ENCODE measurements around the gene SLC35E2B. TPM values are rescaled to one million over a fixed set of nuclear protein-coding genes. Genes with fewer than 3 reads are reported as not detected.
"Not testable (repeated sequence)": the region's sequence is repeated elsewhere in the genome, so short reads cannot be mapped to it uniquely, and the experiment has no call there.

Gene SLC35E2B
- total and polyA plus RNA-seq, 4 donors = 11.1 to 19.3 (median 12.6) TPM

DNA sequence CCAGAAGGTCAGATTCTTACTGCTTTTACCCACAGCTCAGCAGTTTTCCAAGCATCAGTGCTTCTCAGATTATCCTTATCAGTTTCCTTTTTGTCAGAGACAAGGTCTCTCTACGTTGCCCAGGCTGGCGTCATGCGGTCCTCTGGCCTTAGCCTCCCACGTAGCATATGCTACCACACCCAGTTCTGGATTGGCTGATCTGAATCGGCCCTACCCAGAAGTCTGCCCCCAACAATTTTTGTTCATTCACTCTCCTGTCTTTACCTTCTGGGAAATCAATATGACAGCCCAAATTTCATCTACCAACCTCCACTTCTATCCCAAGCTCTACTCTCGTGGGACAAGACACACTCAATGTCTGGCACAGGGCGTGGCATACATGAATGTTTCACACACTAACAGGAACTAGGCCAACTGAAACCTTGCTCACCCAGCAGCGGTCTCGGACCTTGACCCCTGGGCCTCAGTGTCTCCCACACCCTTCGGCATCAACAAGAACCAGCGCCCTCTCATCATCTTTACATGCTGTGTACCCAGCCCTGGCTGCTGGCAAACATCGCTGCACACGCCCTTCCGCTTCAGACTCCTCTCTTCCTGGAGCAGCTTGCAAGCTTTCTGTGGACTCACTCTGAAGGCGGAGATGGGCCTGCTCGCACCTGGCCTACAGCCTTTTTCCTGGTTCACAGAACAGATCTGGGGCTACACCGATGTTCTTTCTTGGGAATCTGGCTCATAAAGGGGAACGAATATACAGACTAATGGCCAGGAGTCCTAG, 22.7 kb upstream of the SLC35E2B start:
- H3K4me3 ChIP-seq (ENCODE audit: low read depth in 1 of 3, low read length in 3 of 3); H3K27me3 ChIP-seq (ENCODE audit: control insufficient read depth in 4 of 4, insufficient read depth in 4 of 4, low read length in 3 of 4); H3K9ac ChIP-seq (ENCODE audit: low read depth in 1 of 2, low read length in 2 of 2); H3K9me3 ChIP-seq (ENCODE audit: control insufficient read depth in 4 of 4, low read length in 3 of 4); H3K27ac ChIP-seq (ENCODE audit: low read depth in 1 of 2, low read length in 2 of 2); DNase-seq (ENCODE audit: low spot score); H3K4me1 ChIP-seq (ENCODE audit: control insufficient read depth in 4 of 4, insufficient read depth in 4 of 4, low read length in 3 of 4): not testable (repeated sequence)
- WGBS = 87% methylated on average over 15 of the region's 18 CpGs
- peaks cover 2 to 29% (median 17%) of the 10 kb centered on the region in 4 donors for H3K36me3 ChIP-seq (ENCODE audit: control insufficient read depth in 4 of 4, insufficient read depth in 3 of 4, low read depth in 1 of 4, low read length in 3 of 4)

DNA sequence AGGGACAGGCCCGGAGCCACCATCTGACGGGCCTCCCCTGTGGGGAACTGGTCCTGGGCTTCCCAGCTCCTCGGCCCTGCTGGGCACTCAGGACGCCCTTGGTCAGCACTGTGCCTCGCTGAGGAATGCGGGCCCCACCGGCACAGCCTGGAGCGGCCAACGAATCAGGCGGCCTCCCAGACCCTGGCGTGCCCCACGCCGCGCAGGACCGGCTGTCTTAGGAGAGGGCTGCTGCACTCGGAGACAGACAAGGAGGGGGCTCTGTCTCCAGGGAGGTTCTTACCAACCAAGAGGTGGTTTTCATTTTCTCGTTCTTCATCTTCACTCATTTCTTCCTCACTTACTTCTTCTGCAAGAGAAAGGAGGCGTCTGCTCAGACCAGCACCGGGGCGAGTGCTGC, 15.3 kb upstream of the SLC35E2B start:
- not testable (repeated sequence) for H3K4me1 ChIP-seq (ENCODE audit: control insufficient read depth in 4 of 4, insufficient read depth in 4 of 4, low read length in 3 of 4); H3K4me3 ChIP-seq (ENCODE audit: low read depth in 1 of 3, low read length in 3 of 3); H3K9ac ChIP-seq (ENCODE audit: low read depth in 1 of 2, low read length in 2 of 2); H3K27ac ChIP-seq (ENCODE audit: low read depth in 1 of 2, low read length in 2 of 2); DNase-seq (ENCODE audit: low spot score); H3K27me3 ChIP-seq (ENCODE audit: control insufficient read depth in 4 of 4, insufficient read depth in 4 of 4, low read length in 3 of 4); H3K9me3 ChIP-seq (ENCODE audit: control insufficient read depth in 4 of 4, low read length in 3 of 4); H3K36me3 ChIP-seq (ENCODE audit: control insufficient read depth in 4 of 4, insufficient read depth in 3 of 4, low read depth in 1 of 4, low read length in 3 of 4)
- WGBS = 97% methylated on average over 14 of the region's 20 CpGs

DNA sequence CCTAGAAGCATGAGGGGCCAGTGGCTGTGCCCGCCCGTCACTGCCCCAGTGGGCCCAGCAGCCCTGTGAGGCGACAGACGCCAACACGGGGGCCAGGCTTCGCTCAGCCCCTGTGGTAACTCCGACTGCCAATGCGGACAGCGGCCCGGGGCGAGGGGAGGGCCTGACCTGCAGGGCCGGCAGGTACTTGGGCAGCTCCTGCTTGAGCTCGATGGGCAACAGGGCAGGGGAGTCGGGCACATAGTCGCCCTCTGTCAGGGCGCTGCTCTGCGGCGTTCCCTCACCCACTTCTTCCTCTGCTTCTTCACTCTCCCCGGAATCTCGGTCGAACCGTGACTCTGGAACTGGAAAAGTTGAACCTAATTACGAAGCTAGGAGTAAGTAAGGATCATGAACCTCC, 14.6 kb upstream of the SLC35E2B start:
- H3K9ac ChIP-seq (ENCODE audit: low read depth in 1 of 2, low read length in 2 of 2); DNase-seq (ENCODE audit: low spot score); H3K4me3 ChIP-seq (ENCODE audit: low read depth in 1 of 3, low read length in 3 of 3); H3K27me3 ChIP-seq (ENCODE audit: control insufficient read depth in 4 of 4, insufficient read depth in 4 of 4, low read length in 3 of 4); H3K4me1 ChIP-seq (ENCODE audit: control insufficient read depth in 4 of 4, insufficient read depth in 4 of 4, low read length in 3 of 4); H3K9me3 ChIP-seq (ENCODE audit: control insufficient read depth in 4 of 4, low read length in 3 of 4); H3K27ac ChIP-seq (ENCODE audit: low read depth in 1 of 2, low read length in 2 of 2); H3K36me3 ChIP-seq (ENCODE audit: control insufficient read depth in 4 of 4, insufficient read depth in 3 of 4, low read depth in 1 of 4, low read length in 3 of 4): not testable (repeated sequence)
- WGBS = 97% methylated on average over 11 of the region's 23 CpGs

DNA sequence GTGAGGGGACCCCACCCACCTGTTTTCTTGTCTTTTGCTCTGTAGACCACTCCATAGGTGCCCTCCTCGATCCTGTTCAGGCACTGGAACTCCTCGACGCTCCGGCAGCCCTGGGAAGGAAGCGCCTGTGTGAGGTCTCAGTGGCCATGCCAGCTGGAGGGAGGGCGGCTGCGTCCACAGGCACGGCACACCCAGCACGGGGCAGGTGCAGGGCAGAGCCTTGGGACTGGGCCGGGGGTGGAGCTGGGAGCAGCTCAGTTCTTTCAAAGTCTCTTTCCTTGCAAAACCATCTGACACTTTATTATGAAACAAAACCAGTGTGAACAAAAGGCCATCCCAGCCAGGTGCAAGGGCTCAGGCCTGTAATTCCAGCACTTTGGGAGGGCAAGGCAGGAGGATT, 13.0 kb upstream of the SLC35E2B start:
- not testable (repeated sequence) for H3K36me3 ChIP-seq (ENCODE audit: control insufficient read depth in 4 of 4, insufficient read depth in 3 of 4, low read depth in 1 of 4, low read length in 3 of 4); H3K9me3 ChIP-seq (ENCODE audit: control insufficient read depth in 4 of 4, low read length in 3 of 4); DNase-seq (ENCODE audit: low spot score); H3K4me1 ChIP-seq (ENCODE audit: control insufficient read depth in 4 of 4, insufficient read depth in 4 of 4, low read length in 3 of 4); H3K4me3 ChIP-seq (ENCODE audit: low read depth in 1 of 3, low read length in 3 of 3); H3K9ac ChIP-seq (ENCODE audit: low read depth in 1 of 2, low read length in 2 of 2); H3K27ac ChIP-seq (ENCODE audit: low read depth in 1 of 2, low read length in 2 of 2); H3K27me3 ChIP-seq (ENCODE audit: control insufficient read depth in 4 of 4, insufficient read depth in 4 of 4, low read length in 3 of 4)
- WGBS = no CpG with 5 or more reads among the region's 10 CpGs

DNA sequence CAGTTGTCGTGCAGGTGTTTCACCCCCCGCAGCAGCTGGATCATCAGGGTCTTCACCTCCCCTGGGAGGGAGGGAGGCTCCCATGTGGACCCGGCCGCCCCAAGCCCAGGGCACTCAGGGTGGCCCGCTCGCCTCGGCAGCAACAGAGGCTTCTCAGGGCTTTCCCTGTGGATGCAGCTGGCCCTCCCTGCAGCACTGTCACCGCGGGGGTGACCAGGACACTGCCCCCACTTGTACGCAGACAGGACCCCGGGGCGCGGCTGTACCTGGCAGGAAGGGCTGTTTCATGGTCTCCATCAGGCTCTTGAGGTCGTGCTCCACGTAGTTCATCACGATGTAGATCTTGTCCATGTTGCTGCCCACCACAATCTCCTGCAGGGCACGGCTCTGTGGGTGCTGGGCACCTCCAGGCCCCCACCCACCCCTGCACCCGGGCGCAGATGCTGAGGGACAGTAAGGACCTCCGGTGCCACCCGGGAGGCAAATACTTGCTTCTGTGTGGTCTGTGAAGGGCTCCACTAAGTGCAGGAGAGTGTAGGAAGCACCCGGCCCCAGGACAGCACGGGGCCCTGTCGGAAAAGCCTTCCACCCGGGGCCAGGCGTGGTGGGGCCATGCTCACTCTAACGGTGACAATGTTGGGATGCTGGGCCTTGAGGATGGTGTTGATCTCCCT, 11.8 kb upstream of the SLC35E2B start:
- H3K27ac ChIP-seq (ENCODE audit: low read depth in 1 of 2, low read length in 2 of 2); H3K4me1 ChIP-seq (ENCODE audit: control insufficient read depth in 4 of 4, insufficient read depth in 4 of 4, low read length in 3 of 4); H3K9ac ChIP-seq (ENCODE audit: low read depth in 1 of 2, low read length in 2 of 2); H3K4me3 ChIP-seq (ENCODE audit: low read depth in 1 of 3, low read length in 3 of 3); H3K36me3 ChIP-seq (ENCODE audit: control insufficient read depth in 4 of 4, insufficient read depth in 3 of 4, low read depth in 1 of 4, low read length in 3 of 4); H3K27me3 ChIP-seq (ENCODE audit: control insufficient read depth in 4 of 4, insufficient read depth in 4 of 4, low read length in 3 of 4); DNase-seq (ENCODE audit: low spot score); H3K9me3 ChIP-seq (ENCODE audit: control insufficient read depth in 4 of 4, low read length in 3 of 4): not testable (repeated sequence)
- WGBS = 93% methylated on average over 26 of the region's 27 CpGs

DNA sequence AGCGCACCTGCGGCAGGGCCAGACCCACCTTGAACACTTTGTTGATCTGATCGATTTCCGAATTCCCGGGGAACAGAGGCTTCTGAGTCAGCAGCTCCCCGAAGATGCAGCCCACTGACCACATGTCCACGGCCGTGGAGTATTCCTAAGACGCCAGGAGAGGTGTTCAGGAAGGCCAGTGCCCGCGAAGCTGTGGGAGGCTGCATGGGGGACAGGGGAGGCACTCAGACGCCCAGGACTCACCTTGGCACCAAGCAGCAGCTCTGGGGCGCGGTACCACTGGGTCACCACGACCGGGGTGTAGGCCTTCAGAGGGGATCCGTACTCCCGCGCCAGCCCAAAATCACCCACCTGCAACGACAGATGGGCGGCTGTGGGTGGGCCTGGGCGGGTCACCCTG, 11.2 kb upstream of the SLC35E2B start:
- Histone ChIP-seq H3K9me3 (ENCODE audit: control insufficient read depth in 4 of 4, low read length in 3 of 4) (no peaks in the 10 kb centered on the region), H3K4me3 (ENCODE audit: low read depth in 1 of 3, low read length in 3 of 3) (no peak overlapping the region), H3K27me3 (ENCODE audit: control insufficient read depth in 4 of 4, insufficient read depth in 4 of 4, low read length in 3 of 4) (no peaks in the 10 kb centered on the region), H3K4me1 (ENCODE audit: control insufficient read depth in 4 of 4, insufficient read depth in 4 of 4, low read length in 3 of 4) (no peaks in the 10 kb centered on the region), H3K9ac (ENCODE audit: low read depth in 1 of 2, low read length in 2 of 2) (no peak overlapping the region), H3K27ac (ENCODE audit: low read depth in 1 of 2, low read length in 2 of 2) (no peak overlapping the region), H3K36me3 (ENCODE audit: control insufficient read depth in 4 of 4, insufficient read depth in 3 of 4, low read depth in 1 of 4, low read length in 3 of 4) (peaks cover 4 to 10% (median 6%) of the 10 kb centered on the region in 4 donors)
- no peak for TF ChIP-seq JUND (IDR thresholded peaks at IDR 0.05)
- TF ChIP-seq TAF1 (conservative IDR thresholded peaks at IDR 0.05) = no peak
- no peak for TF ChIP-seq SP1 (IDR thresholded peaks at IDR 0.05)
- DNase-seq (ENCODE audit: low spot score) = no peak
- 97% methylated on average over 22 of the region's 22 CpGs for WGBS

DNA sequence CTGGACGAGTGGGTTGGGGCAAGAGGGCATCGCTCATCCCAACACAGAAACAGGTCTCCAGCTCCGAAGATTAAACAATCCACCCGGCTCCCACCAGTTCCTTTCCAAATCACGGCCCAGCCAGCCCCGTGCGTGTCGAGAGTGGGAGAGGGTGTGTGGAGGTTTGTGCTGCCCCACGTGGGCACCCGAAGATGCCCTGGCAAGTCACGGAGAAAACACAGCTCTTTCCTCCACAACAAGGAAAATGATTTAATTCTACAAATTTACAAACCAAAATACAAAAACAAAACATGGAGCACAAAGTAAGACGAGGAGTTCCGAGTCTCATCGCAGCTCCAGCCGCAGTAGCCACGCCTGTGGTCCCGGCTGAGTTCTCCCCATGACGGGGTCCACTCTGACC, 9.9 kb upstream of the SLC35E2B start:
- H3K4me1 ChIP-seq (ENCODE audit: control insufficient read depth in 4 of 4, insufficient read depth in 4 of 4, low read length in 3 of 4); H3K27me3 ChIP-seq (ENCODE audit: control insufficient read depth in 4 of 4, insufficient read depth in 4 of 4, low read length in 3 of 4); DNase-seq (ENCODE audit: low spot score); H3K9me3 ChIP-seq (ENCODE audit: control insufficient read depth in 4 of 4, low read length in 3 of 4); H3K27ac ChIP-seq (ENCODE audit: low read depth in 1 of 2, low read length in 2 of 2); H3K4me3 ChIP-seq (ENCODE audit: low read depth in 1 of 3, low read length in 3 of 3); H3K9ac ChIP-seq (ENCODE audit: low read depth in 1 of 2, low read length in 2 of 2); H3K36me3 ChIP-seq (ENCODE audit: control insufficient read depth in 4 of 4, insufficient read depth in 3 of 4, low read depth in 1 of 4, low read length in 3 of 4): not testable (repeated sequence)
- 92% methylated on average over 7 of the region's 18 CpGs for WGBS

DNA sequence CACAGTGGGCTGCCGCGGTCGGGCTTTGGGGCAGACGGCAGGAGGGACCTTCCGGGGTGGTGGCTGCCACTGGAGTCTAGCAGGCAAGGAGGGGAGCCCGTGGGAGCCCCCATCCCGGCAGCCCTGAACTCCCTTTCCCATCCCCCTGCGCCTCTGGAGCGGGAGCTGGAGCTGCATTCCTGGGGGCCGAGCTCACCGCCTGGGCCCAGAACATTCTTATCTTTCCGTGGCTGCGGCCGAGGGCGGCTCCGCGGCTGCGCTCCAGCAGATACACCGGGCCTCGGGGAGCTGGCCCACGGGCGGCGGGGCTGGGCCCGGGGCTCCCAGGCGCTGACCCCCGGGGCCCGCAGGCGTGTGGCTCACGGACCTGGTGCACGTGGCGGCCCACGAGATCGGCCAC, 8.0 kb upstream of the SLC35E2B start:
- DNase-seq (ENCODE audit: low spot score); H3K36me3 ChIP-seq (ENCODE audit: control insufficient read depth in 4 of 4, insufficient read depth in 3 of 4, low read depth in 1 of 4, low read length in 3 of 4); H3K4me3 ChIP-seq (ENCODE audit: low read depth in 1 of 3, low read length in 3 of 3); H3K9me3 ChIP-seq (ENCODE audit: control insufficient read depth in 4 of 4, low read length in 3 of 4); H3K4me1 ChIP-seq (ENCODE audit: control insufficient read depth in 4 of 4, insufficient read depth in 4 of 4, low read length in 3 of 4); H3K27ac ChIP-seq (ENCODE audit: low read depth in 1 of 2, low read length in 2 of 2); H3K27me3 ChIP-seq (ENCODE audit: control insufficient read depth in 4 of 4, insufficient read depth in 4 of 4, low read length in 3 of 4); H3K9ac ChIP-seq (ENCODE audit: low read depth in 1 of 2, low read length in 2 of 2): not testable (repeated sequence)
- WGBS = no CpG with 5 or more reads among the region's 33 CpGs

All from liver (tissue), 9 donors.